Fibroblast of villous mesenchyme (primary cell): ENCODE measurements around the gene AZGP1. TPM values are rescaled to one million over a fixed set of nuclear protein-coding genes. Genes with fewer than 3 reads are reported as not detected.
"Not testable (repeated sequence)": the region's sequence is repeated elsewhere in the genome, so short reads cannot be mapped to it uniquely, and the experiment has no call there.

Experiments used
- DNase-seq: peaks from one replicate; pipeline ENCODE4 v3.0.0-alpha.2; 2010; ENCODE audit warnings: low read depth
- H3K4me3 ChIP-seq: 2 replicates; pipeline ENCODE4 v1.5.1; 2011; ENCODE audit warnings: low read depth, mild to moderate bottlenecking, low read length
- CTCF ChIP-seq: IDR thresholded peaks from 2 replicates; pipeline ENCODE4 v1.5.1; 2012; ENCODE audit warnings: low read depth, mild to moderate bottlenecking, low read length; ENCODE audit not compliant: insufficient read depth
- total RNA-seq: library from RNA; depleted of rRNA; stranded (reverse); fragments of >200 nt; gene quantifications from 2 replicates; pipeline ENCODE4 v1.2.3, GENCODE V29; 2012

AZGP1 gene
- total RNA-seq, 1 donor, result not detected

- DNase-seq, result no peak
- no peak overlapping the region for H3K4me3 ChIP-seq
- TF ChIP-seq CTCF, result no peak
Observed at GRCh38 chr7:99947608-99948007, 28.2 kb downstream of the AZGP1 start.

GRCh38 chr7:99944497-99945070 is 31.2 kb downstream of the AZGP1 start:
- TF ChIP-seq CTCF, result no peak
- H3K4me3 ChIP-seq, result no peak overlapping the region
- DNase-seq, result no peak

- H3K4me3 ChIP-seq, result no peak overlapping the region
- DNase-seq, result no peak
- no peak for TF ChIP-seq CTCF
Observed at GRCh38 chr7:99943641-99944496, 32.0 kb downstream of the AZGP1 start.

- DNase-seq, result no peak
- no peak overlapping the region for H3K4me3 ChIP-seq
- TF ChIP-seq CTCF, result no peak
Observed at GRCh38 chr7:99938296-99938695, 37.5 kb downstream of the AZGP1 start.

- H3K4me3 ChIP-seq, DNase-seq: not testable (repeated sequence)
Observed at GRCh38 chr7:99935009-99935408, 40.8 kb downstream of the AZGP1 start.

- DNase-seq, result no peak
- TF ChIP-seq CTCF, result no peak
- H3K4me3 ChIP-seq, result no peak overlapping the region
Observed at GRCh38 chr7:99930376-99930775, 45.5 kb downstream of the AZGP1 start.

- no peak for DNase-seq
- TF ChIP-seq CTCF, result no peak
- peak overlapping the region; percentile 35 for H3K4me3 ChIP-seq
Observed at GRCh38 chr7:99929730-99930053, 46.1 kb downstream of the AZGP1 start.
